Astrocyte of the spinal cord (primary cell): Measurements from ENCODE around the gene ISLR.

Source experiments
- DNase-seq: peaks from one replicate; pipeline ENCODE4 v3.0.0; 2011; ENCODE audit warnings: low read depth, low spot score
- H3K4me3 ChIP-seq: 2 replicates; pipeline ENCODE4 v1.5.1; 2011; ENCODE audit warnings: low read depth, mild to moderate bottlenecking, low read length, moderate library complexity
- in situ Hi-C: cut with HindIII; loops from 2 replicates; pipeline ENCODE4 v1.10.0; 2017; ENCODE audit warnings: low sequenced_read_pairs
- TF ChIP-seq, protein P1 (sequence below): IDR thresholded peaks from 2 replicates; pipeline ENCODE4 v1.5.1; 2012; ENCODE audit warnings: low read depth, mild to moderate bottlenecking, low read length, inconsistent platforms

The ISLR gene

GRCh38 chr15:74173380-74174218 is at the start of gene ISLR:
TSS of gene ISLR (plus strand) at chr15:74173710. CDS start at chr15:74174859, 1,149 bp downstream.
- DNase-seq, result peak; percentile 75
- TF ChIP-seq, protein P1, sequence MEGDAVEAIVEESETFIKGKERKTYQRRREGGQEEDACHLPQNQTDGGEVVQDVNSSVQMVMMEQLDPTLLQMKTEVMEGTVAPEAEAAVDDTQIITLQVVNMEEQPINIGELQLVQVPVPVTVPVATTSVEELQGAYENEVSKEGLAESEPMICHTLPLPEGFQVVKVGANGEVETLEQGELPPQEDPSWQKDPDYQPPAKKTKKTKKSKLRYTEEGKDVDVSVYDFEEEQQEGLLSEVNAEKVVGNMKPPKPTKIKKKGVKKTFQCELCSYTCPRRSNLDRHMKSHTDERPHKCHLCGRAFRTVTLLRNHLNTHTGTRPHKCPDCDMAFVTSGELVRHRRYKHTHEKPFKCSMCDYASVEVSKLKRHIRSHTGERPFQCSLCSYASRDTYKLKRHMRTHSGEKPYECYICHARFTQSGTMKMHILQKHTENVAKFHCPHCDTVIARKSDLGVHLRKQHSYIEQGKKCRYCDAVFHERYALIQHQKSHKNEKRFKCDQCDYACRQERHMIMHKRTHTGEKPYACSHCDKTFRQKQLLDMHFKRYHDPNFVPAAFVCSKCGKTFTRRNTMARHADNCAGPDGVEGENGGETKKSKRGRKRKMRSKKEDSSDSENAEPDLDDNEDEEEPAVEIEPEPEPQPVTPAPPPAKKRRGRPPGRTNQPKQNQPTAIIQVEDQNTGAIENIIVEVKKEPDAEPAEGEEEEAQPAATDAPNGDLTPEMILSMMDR, result no peak
- H3K4me3 ChIP-seq, result peak within 1 kb of the TSS; percentile 41
- in situ Hi-C loops, result no loop called here

- DNase-seq, result no peak
- in situ Hi-C loops, result no loop called here
- TF ChIP-seq, protein P1, result no peak
- H3K4me3 ChIP-seq, result no peak overlapping the region
Observed at GRCh38 chr15:74124196-74124595, 49.3 kb upstream of the ISLR start.

GRCh38 chr15:74124759-74125158 is 48.8 kb upstream of the ISLR start:
- H3K4me3 ChIP-seq, result no peak overlapping the region
- TF ChIP-seq, protein P1, result no peak
- in situ Hi-C loops, result no loop called here
- no peak for DNase-seq

DNA sequence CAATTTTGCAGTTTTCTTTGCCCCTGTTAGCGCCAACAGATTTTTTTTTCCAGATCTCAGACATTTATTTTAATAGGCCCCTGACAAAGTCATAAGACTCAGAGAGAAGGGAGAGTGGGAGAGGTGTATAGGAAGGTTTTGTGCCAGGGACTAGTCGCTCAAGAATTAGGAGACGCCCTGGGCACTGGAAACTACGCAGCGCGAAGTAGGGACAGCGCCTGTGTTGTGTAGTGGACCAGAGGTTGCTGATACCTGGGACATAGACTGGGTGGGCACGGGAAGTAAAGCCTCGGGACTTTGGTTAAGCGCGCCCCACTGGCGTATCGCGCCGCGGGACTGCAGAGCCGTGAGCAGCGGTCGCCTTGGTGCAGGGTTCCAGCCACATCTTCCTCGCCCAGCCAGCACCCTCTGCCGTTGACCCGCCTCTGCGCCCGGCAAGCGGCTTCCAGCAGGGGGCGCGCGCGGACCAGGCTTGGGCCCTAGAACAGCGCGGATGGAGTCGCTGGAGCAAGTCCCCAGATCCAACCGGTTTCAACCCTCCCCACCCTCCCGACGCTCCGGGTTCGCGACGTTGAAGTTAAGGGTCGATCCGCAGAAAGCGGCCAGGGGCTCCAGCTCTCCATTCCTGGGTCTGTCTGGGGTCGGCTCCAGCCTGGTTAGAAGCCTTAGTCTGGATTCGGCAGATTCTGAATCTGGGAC is 46.1 kb upstream of the ISLR start:
- peak overlapping the region; percentile 45 for H3K4me3 ChIP-seq
- in situ Hi-C loops, result no loop called here
- TF ChIP-seq, protein P1, result peak; percentile 98
- peak; percentile 84 for DNase-seq

GRCh38 chr15:74127954-74128784 is 45.3 kb upstream of the ISLR start:
- in situ Hi-C loops, result no loop called here
- TF ChIP-seq, protein P1, result no peak
- DNase-seq, result no peak
- H3K4me3 ChIP-seq, result peak overlapping the region; percentile 45
